Esophagus squamous epithelium (tissue), 5 donors: ENCODE data around the gene TEX2. TPM values are rescaled to one million over a fixed set of nuclear protein-coding genes. Genes with fewer than 3 reads are reported as not detected.

Source experiments
- DNase-seq: peaks from one replicate; lab custom pipeline; 2025; lab: John Stamatoyannopoulos, UW
- H3K27ac ChIP-seq, 4 donors: fragments of 200-600 bp; sonication (generic); one replicate each; pipeline ENCODE4 v1.5.1; 2016 to 2019; ENCODE audit warnings: mild to moderate bottlenecking in 1 of 4
- H3K27me3 ChIP-seq, 4 donors: fragments of 200-600 bp; sonication (generic); 1 replicate in 3 of 4; 2 replicates in 1 of 4; pipeline versions ENCODE4 v1.5.1 to v1.6.0; 2017 to 2021; ENCODE audit warnings: antibody characterized with exemption in 1 of 4
- H3K36me3 ChIP-seq, 3 donors: fragments of 200-600 bp; sonication (generic); one replicate each; pipeline ENCODE4 v1.5.1; 2016 to 2019
- H3K4me1 ChIP-seq, 3 donors: fragments of 200-600 bp; sonication (generic); one replicate each; pipeline ENCODE4 v1.5.1; 2017 to 2019
- H3K4me3 ChIP-seq, 4 donors: fragments of 200-600 bp; sonication (generic); 1 replicate in 3 of 4; 2 replicates in 1 of 4; pipeline ENCODE4 v1.5.1; 2016 to 2019; ENCODE audit warnings: mild to moderate bottlenecking in 2 of 4, moderate library complexity in 1 of 4
- H3K9me3 ChIP-seq, 3 donors: fragments of 200-600 bp; sonication (generic); one replicate each; pipeline ENCODE4 v1.5.1; 2016 to 2019
- CTCF ChIP-seq, 6 experiments: fragments of 450-650 bp in 4 of 6; fragments of 200-600 bp in 2 of 6; sonication (generic) in 2 of 6; IDR thresholded peaks; one replicate each; pipeline ENCODE4 v1.5.1; 2016 to 2019; ENCODE audit warnings: antibody characterized with exemption in 6 of 6, mild to moderate bottlenecking in 4 of 6, moderate library complexity in 4 of 6
- POLR2A ChIP-seq, 4 donors: fragments of 450-650 bp; IDR thresholded peaks; one replicate each; pipeline ENCODE4 v1.6.1; 2017; ENCODE audit warnings: antibody characterized with exemption in 4 of 4, mild to moderate bottlenecking in 4 of 4, moderate library complexity in 3 of 4
- WGBS, 2 donors: methylation state at CpG; one replicate each; pipeline ENCODE4 v1.1.5; 2018; 5-methylcytosine and 5-hydroxymethylcytosine counted together
- intact Hi-C: fragments of 100-400 bp; cut with DNase I; formaldehyde crosslinking; loops from one replicate; pipeline ENCODE4 v1.15.0; 2022
- total RNA-seq, 4 donors: library from RNA; depleted of rRNA; stranded (reverse); fragments of >200 nt; gene quantifications; one replicate each; pipeline ENCODE4 v1.1.0, GENCODE V29; 2016
- donor health status: DM: yes; HTN: yes; CAD: no.

TEX2 gene
- total RNA-seq, 4 donors from 2014 or later, result 25.5 to 33.0 (median 29.7) TPM

GRCh38 chr17:64153565-64154312, 109.3 kb downstream of the TEX2 start:
- TF ChIP-seq CTCF (IDR thresholded peaks at IDR 0.05) (no peak), POLR2A (IDR thresholded peaks at IDR 0.05) (no peak)
- DNase-seq, result no peak
- peaks cover 0 to 78% (median 6%) of the 10 kb centered on the region in 3 donors for H3K36me3 ChIP-seq
- H3K27me3 ChIP-seq, result no peaks in the 10 kb centered on the region
- H3K4me1 ChIP-seq, result peaks cover 0 to 38% (median 7%) of the 10 kb centered on the region in 3 donors
- no peaks in the 10 kb centered on the region for H3K9me3 ChIP-seq
- WGBS, 2 donors, result 86 to 87% methylated on average over 3 of the region's 3 CpGs
- intact Hi-C loops, result no loop called here
- H3K27ac ChIP-seq, result peak overlapping the region in 1 of 4 donors; percentile 3
- H3K4me3 ChIP-seq, result no peak overlapping the region

- DNase-seq, result no peak
- TF ChIP-seq CTCF (IDR thresholded peaks at IDR 0.05) (no peak), POLR2A (IDR thresholded peaks at IDR 0.05) (no peak)
- Histone ChIP-seq H3K36me3 (peaks cover 0 to 80% (median 6%) of the 10 kb centered on the region in 3 donors), H3K9me3 (no peaks in the 10 kb centered on the region), H3K4me1 (peaks cover 0 to 45% (median 7%) of the 10 kb centered on the region in 3 donors), H3K4me3 (no peak overlapping the region), H3K27ac (no peak overlapping the region), H3K27me3 (no peaks in the 10 kb centered on the region)
- WGBS, 2 donors, result 90 to 99% methylated on average over 7 of the region's 7 CpGs
- intact Hi-C loops, result no loop called here
These were observed 110.5 kb downstream of the TEX2 start for GRCh38 chr17:64152428-64153125.

- peaks cover 6 to 44% (median 10%) of the 10 kb centered on the region in 3 donors for H3K4me1 ChIP-seq
- no peak for DNase-seq
- H3K27ac ChIP-seq, result peak overlapping the region in 1 of 4 donors; percentile 49
These were observed 112.1 kb downstream of the TEX2 start for GRCh38 chr17:64151016-64151368.

GRCh38 chr17:64150237-64151015, 112.6 kb downstream of the TEX2 start:
- no peaks in the 10 kb centered on the region for H3K9me3 ChIP-seq
- intact Hi-C loops, result no loop called here
- peak overlapping the region in 2 of 4 donors; percentile 49 to 57 for H3K27ac ChIP-seq

More at GRCh38 chr17:64151016-64151368, 112.1 kb downstream of the TEX2 start:
- H3K9me3 ChIP-seq, result no peaks in the 10 kb centered on the region
- WGBS, 2 donors, result 100% methylated on average over 1 of the region's 1 CpG
- TF ChIP-seq POLR2A (IDR thresholded peaks at IDR 0.05), result no peak
- TF ChIP-seq CTCF (IDR thresholded peaks at IDR 0.05), result no peak
- no peaks in the 10 kb centered on the region for H3K27me3 ChIP-seq
- no peak overlapping the region for H3K4me3 ChIP-seq
- H3K36me3 ChIP-seq, result peaks cover 0 to 74% (median 6%) of the 10 kb centered on the region in 3 donors
- intact Hi-C loops, result no loop called here

More at GRCh38 chr17:64150237-64151015, 112.6 kb downstream of the TEX2 start:
- H3K27me3 ChIP-seq, result no peaks in the 10 kb centered on the region
- peaks cover 5 to 39% (median 6%) of the 10 kb centered on the region in 3 donors for H3K4me1 ChIP-seq
- DNase-seq, result no peak
- H3K36me3 ChIP-seq, result peaks cover 0 to 74% (median 6%) of the 10 kb centered on the region in 3 donors
- WGBS, 2 donors, result 71 to 80% methylated on average over 5 of the region's 5 CpGs
- H3K4me3 ChIP-seq, result no peak overlapping the region
- no peak for TF ChIP-seq POLR2A (IDR thresholded peaks at IDR 0.05)
- TF ChIP-seq CTCF (IDR thresholded peaks at IDR 0.05), result no peak
